Endodermal cell (in vitro differentiated cells): ENCODE data around the gene GRIK4. TPM values are rescaled to one million over a fixed set of nuclear protein-coding genes. Genes with fewer than 3 reads are reported as not detected.

Source experiments
- DNase-seq: peaks from one replicate; pipeline ENCODE4 v3.0.0-alpha.2; 2017
- H3K27ac ChIP-seq: 2 replicates; pipeline ENCODE4 v1.5.1; 2013; ENCODE audit warnings: mild to moderate bottlenecking, low read depth, low read length, moderate library complexity
- H3K27me3 ChIP-seq: 2 replicates; pipeline ENCODE4 v1.6.1; 2013; ENCODE audit warnings: mild to moderate bottlenecking, low read length, moderate library complexity; ENCODE audit not compliant: insufficient read depth, control insufficient read depth, poor library complexity, severe bottlenecking
- H3K36me3 ChIP-seq: 2 replicates; pipeline ENCODE4 v1.7.0; 2013; ENCODE audit warnings: mild to moderate bottlenecking, low read length, moderate library complexity; ENCODE audit not compliant: control insufficient read depth, insufficient read depth
- H3K4me1 ChIP-seq: one replicate; pipeline ENCODE4 v1.7.0; 2013; ENCODE audit warnings: low read length; ENCODE audit not compliant: control insufficient read depth, insufficient read depth
- H3K4me3 ChIP-seq: 2 replicates; pipeline ENCODE4 v1.5.1; 2013; ENCODE audit warnings: mild to moderate bottlenecking, low read length, moderate library complexity
- H3K9ac ChIP-seq: 2 replicates; pipeline ENCODE4 v1.6.1; 2013; ENCODE audit warnings: mild to moderate bottlenecking, low read length, moderate library complexity; ENCODE audit not compliant: poor library complexity, severe bottlenecking; ENCODE audit errors: extremely low read depth
- H3K9me3 ChIP-seq: 2 replicates; pipeline ENCODE4 v1.6.1; 2013; ENCODE audit warnings: mild to moderate bottlenecking, low read length, moderate library complexity; ENCODE audit not compliant: control insufficient read depth
- H3K27ac Mint-ChIP-seq: 2 replicates; pipeline ENCODE4 v1.8.0; 2020; ENCODE audit warnings: mixed read lengths
- H3K27me3 Mint-ChIP-seq: 2 replicates; pipeline ENCODE4 v1.8.0; 2021; ENCODE audit warnings: mild to moderate bottlenecking, mixed read lengths; ENCODE audit not compliant: insufficient read depth
- H3K36me3 Mint-ChIP-seq: 2 replicates; pipeline ENCODE4 v1.8.0; 2020; ENCODE audit warnings: low read depth, mixed read lengths
- H3K4me1 Mint-ChIP-seq: 2 replicates; pipeline ENCODE4 v1.8.0; 2020; ENCODE audit warnings: mixed read lengths
- H3K4me3 Mint-ChIP-seq: 2 replicates; pipeline ENCODE4 v1.8.0; 2020; ENCODE audit warnings: mild to moderate bottlenecking, moderate library complexity, mixed read lengths
- H3K9me3 Mint-ChIP-seq: 2 replicates; pipeline ENCODE4 v1.8.0; 2020; ENCODE audit warnings: mild to moderate bottlenecking, mixed read lengths
- CTCF ChIP-seq: fragments of 200-600 bp; sonication (generic); conservative IDR thresholded peaks from 2 replicates; pipeline ENCODE4 v1.5.0; 2021; ENCODE audit warnings: antibody characterized with exemption, mild to moderate bottlenecking
- WGBS, 2 experiments: methylation state at CpG; one replicate each; pipeline versions ENCODE4 v1.1.5 to v1.1.7; 2013; ENCODE audit warnings: missing lambda C conversion rate in 2 of 2, mixed read lengths in 1 of 2; ENCODE audit not compliant: insufficient coverage in 1 of 2, insufficient read length in 1 of 2; 5-methylcytosine and 5-hydroxymethylcytosine counted together
- total RNA-seq, 2 donors: library from RNA; stranded (reverse); fragmentation: NEBNext Ultra II Directional in 1 of 2; extraction: Animal tissue kit (Norgen Biotek cat#: 25700) in 1 of 2; gene quantifications; 2 replicates in 1 of 2; 3 replicates in 1 of 2; pipeline ENCODE4 v1.2.1, GENCODE V29; 2021

The GRIK4 gene
- total RNA-seq, 2 donors from 2014 or later, result 1.7 to 3.5 TPM

GRCh38 chr11:120680322-120680721 lies 168.8 kb downstream of the GRIK4 start:
- Histone ChIP-seq H3K27ac (no peak overlapping the region), H3K4me3 (no peak overlapping the region), H3K9me3 (no peaks in the 10 kb centered on the region), H3K36me3 (no peaks in the 10 kb centered on the region), H3K27me3 (no peaks in the 10 kb centered on the region), H3K9ac (no peak overlapping the region), H3K4me1 (no peaks in the 10 kb centered on the region)
- H3K9me3 Mint-ChIP-seq, result no peaks in the 10 kb centered on the region
- peaks cover 10% of the 10 kb centered on the region for H3K27me3 Mint-ChIP-seq
- WGBS, 2 experiments, result 90 to 94% methylated on average over 2 to 5 of the region's 5 CpGs
- TF ChIP-seq CTCF, result no peak
- no peak overlapping the region for H3K4me3 Mint-ChIP-seq
- no peaks in the 10 kb centered on the region for H3K36me3 Mint-ChIP-seq
- no peak overlapping the region for H3K27ac Mint-ChIP-seq
- H3K4me1 Mint-ChIP-seq, result peaks cover 8% of the 10 kb centered on the region
- DNase-seq, result no peak

DNA sequence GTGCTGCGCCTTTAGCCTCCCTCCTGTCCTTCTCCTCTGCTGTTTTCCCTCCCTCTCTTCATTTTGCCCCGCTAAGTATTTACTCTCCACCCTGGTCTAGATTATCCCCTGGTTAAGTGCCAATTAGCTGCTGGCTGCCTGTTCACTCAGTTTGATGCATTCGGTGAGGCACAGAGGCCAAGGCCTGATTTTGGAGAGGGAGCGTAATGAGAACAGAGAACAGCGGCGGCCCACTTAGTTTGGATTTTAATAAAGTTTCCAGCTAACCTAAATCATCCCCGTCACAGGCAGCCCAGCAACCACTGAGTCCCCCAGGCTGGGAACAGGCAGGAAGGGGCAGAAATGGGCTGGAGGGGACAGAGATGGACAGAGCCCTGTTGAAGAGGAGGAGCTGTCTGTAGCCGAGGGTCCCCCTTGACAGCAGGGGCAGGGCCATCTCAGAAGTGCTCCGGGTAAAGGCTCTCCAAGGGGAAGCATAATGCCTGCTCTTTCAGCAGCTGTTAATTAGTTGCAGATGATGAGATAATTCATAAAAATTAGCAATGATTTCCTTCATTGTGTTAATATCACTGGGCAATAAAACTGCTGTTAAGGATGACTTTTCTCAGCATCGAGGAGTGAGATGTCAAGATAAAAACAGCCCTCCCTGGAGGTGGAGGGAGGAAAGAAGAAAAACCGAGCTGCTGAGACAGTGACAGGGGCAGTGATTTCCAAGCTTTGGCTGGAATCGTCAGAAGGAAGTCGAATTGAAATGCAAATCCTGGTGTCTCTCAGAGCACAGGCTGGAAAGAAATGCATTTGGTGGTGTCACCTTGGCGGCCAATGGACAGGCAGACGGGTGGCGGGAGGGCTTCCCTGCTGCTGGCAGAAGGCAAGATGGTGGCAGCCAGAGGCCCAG lies 170.1 kb downstream of the GRIK4 start:
- Mint-ChIP-seq H3K27ac (no peak overlapping the region), H3K4me3 (no peak overlapping the region), H3K36me3 (no peaks in the 10 kb centered on the region), H3K4me1 (peaks cover 8% of the 10 kb centered on the region), H3K9me3 (no peaks in the 10 kb centered on the region), H3K27me3 (peaks cover 8% of the 10 kb centered on the region)
- Histone ChIP-seq H3K36me3 (no peaks in the 10 kb centered on the region), H3K9me3 (no peaks in the 10 kb centered on the region), H3K4me1 (no peaks in the 10 kb centered on the region), H3K27ac (no peak overlapping the region), H3K9ac (no peak overlapping the region), H3K27me3 (no peaks in the 10 kb centered on the region), H3K4me3 (no peak overlapping the region)
- peak; percentile 25 for TF ChIP-seq CTCF
- 62 to 72% methylated on average over 11 to 16 of the region's 16 CpGs for WGBS, 2 experiments
- peak; percentile 82 for DNase-seq

DNA sequence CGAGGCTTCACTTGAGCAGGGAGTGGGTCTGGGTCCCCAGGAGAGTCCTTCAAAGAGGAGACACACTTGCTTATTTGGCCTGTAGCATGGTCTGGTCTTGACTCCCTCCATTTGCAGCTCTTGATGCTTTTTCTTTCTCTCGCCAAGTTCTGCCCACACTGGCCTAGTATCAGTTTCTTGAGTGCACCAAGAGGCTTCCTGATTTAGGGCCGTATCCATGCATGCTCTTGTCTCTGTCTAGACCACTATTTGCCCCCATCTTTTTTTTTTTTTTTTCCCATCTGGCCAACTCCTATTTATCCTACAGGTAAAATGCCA lies 170.7 kb downstream of the GRIK4 start:
- H3K36me3 Mint-ChIP-seq, result no peaks in the 10 kb centered on the region
- no peak for DNase-seq
- no peak overlapping the region for H3K9ac ChIP-seq
- H3K27me3 ChIP-seq, result no peaks in the 10 kb centered on the region
- peaks cover 8% of the 10 kb centered on the region for H3K27me3 Mint-ChIP-seq
- H3K4me1 Mint-ChIP-seq, result peaks cover 8% of the 10 kb centered on the region
- WGBS, 2 experiments, result 90 to 96% methylated on average over 3 of the region's 3 CpGs
- H3K4me1 ChIP-seq, result no peaks in the 10 kb centered on the region
- no peaks in the 10 kb centered on the region for H3K9me3 ChIP-seq
- no peak overlapping the region for H3K4me3 ChIP-seq
- no peaks in the 10 kb centered on the region for H3K9me3 Mint-ChIP-seq
- H3K27ac Mint-ChIP-seq, result no peak overlapping the region
- no peak overlapping the region for H3K27ac ChIP-seq
- H3K4me3 Mint-ChIP-seq, result no peak overlapping the region
- no peak for TF ChIP-seq CTCF
- H3K36me3 ChIP-seq, result no peaks in the 10 kb centered on the region
